B cell (primary cell): ENCODE data around the gene HTRA3.

Source experiments
- CTCF ChIP-seq: fragments of 200-600 bp; IDR thresholded peaks from one replicate; pipeline ENCODE4 v1.8.0; 2022; ENCODE audit warnings: antibody characterized with exemption, mild to moderate bottlenecking
- EZH2 ChIP-seq: IDR thresholded peaks from 2 replicates; pipeline ENCODE4 v1.6.1; 2012; ENCODE audit warnings: borderline replicate concordance, low read depth, mild to moderate bottlenecking, moderate library complexity, low read length; ENCODE audit not compliant: insufficient read depth, poor library complexity, severe bottlenecking

GRCh38 chr4:8275548-8275910, 6.0 kb downstream of the HTRA3 start:
- TF ChIP-seq EZH2 (no peak), CTCF (no peak)
